SK-N-SH treated with all-trans-retinoic acid at 6 μM for 48 hours (cell line): Measurements from ENCODE around the gene COL26A1.

Experiments used
- ATAC-seq: fragments of 200-7000 bp; cut with Tn5 transposase; 3 replicates; pipeline ENCODE4 v1.9.1; 2020; ENCODE audit warnings: mild to moderate bottlenecking, moderate library complexity
- ARNTL ChIP-seq: fragments of 450-650 bp; formaldehyde crosslinking; IDR thresholded peaks from 2 replicates; pipeline ENCODE4 v1.5.0; 2020; ENCODE audit warnings: low read depth, mild to moderate bottlenecking, moderate library complexity, borderline replicate concordance
- BACH2 ChIP-seq: fragments of 250-450 bp; sonication (Bioruptor Pico); IDR thresholded peaks from 2 replicates; pipeline ENCODE4 v1.9.0; 2021; ENCODE audit warnings: mild to moderate bottlenecking, borderline replicate concordance
- CSDC2 ChIP-seq: fragments of 250-450 bp; sonication (Bioruptor Pico); IDR thresholded peaks from 2 replicates; pipeline ENCODE4 v1.5.0; 2020; ENCODE audit warnings: mild to moderate bottlenecking, moderate library complexity
- ESRRG ChIP-seq: fragments of 250-450 bp; sonication (Bioruptor Pico); IDR thresholded peaks from 2 replicates; pipeline ENCODE4 v1.6.1; 2021; ENCODE audit warnings: mild to moderate bottlenecking
- GLIS3 ChIP-seq: fragments of 250-450 bp; sonication (Bioruptor Pico); IDR thresholded peaks from 2 replicates; pipeline ENCODE4 v1.5.0; 2020; ENCODE audit warnings: mild to moderate bottlenecking, moderate library complexity
- ISL1 ChIP-seq: fragments of 250-450 bp; sonication (Bioruptor Pico); IDR thresholded peaks from 2 replicates; pipeline ENCODE4 v2.1.2; 2022; ENCODE audit warnings: mild to moderate bottlenecking, moderate library complexity
- OSR1 ChIP-seq: fragments of 250-450 bp; sonication (Bioruptor Pico); IDR thresholded peaks from 2 replicates; pipeline ENCODE4 v1.8.0; 2022; ENCODE audit warnings: moderate library complexity, mild to moderate bottlenecking, inconsistent platforms
- PPARA ChIP-seq: fragments of 250-450 bp; sonication (Bioruptor Pico); IDR thresholded peaks from 2 replicates; pipeline ENCODE4 v1.5.0; 2020; ENCODE audit warnings: mild to moderate bottlenecking, borderline replicate concordance
- RARB ChIP-seq: fragments of 250-450 bp; sonication (Bioruptor Pico); IDR thresholded peaks from 2 replicates; pipeline ENCODE4 v1.8.0; 2021; ENCODE audit warnings: mild to moderate bottlenecking, moderate library complexity
- SNAI2 ChIP-seq: fragments of 250-450 bp; sonication (Bioruptor Pico); IDR thresholded peaks from 2 replicates; pipeline ENCODE4 v1.5.0; 2020; ENCODE audit warnings: mild to moderate bottlenecking, moderate library complexity
- TCF4 ChIP-seq: fragments of 250-450 bp; sonication (Bioruptor Pico); IDR thresholded peaks from 2 replicates; pipeline ENCODE4 v1.8.0; 2021; ENCODE audit warnings: mild to moderate bottlenecking, moderate library complexity, borderline replicate concordance
- TOX ChIP-seq: fragments of 250-450 bp; sonication (Bioruptor Pico); IDR thresholded peaks from 2 replicates; pipeline ENCODE4 v1.8.0; 2021; ENCODE audit warnings: mild to moderate bottlenecking, moderate library complexity, borderline replicate concordance
- ZC3H10 ChIP-seq: fragments of 250-450 bp; sonication (Bioruptor Pico); IDR thresholded peaks from 2 replicates; pipeline ENCODE4 v1.5.1; 2021; ENCODE audit warnings: mild to moderate bottlenecking, moderate library complexity
- ZFP3 ChIP-seq: fragments of 250-450 bp; sonication (Bioruptor Pico); IDR thresholded peaks from 2 replicates; pipeline ENCODE4 v1.5.0; 2020; ENCODE audit warnings: mild to moderate bottlenecking, moderate library complexity
- ZFP30 ChIP-seq: fragments of 450-650 bp; formaldehyde crosslinking; IDR thresholded peaks from 2 replicates; pipeline ENCODE4 v1.5.0; 2022; ENCODE audit warnings: mild to moderate bottlenecking, moderate library complexity
- ZNF565 ChIP-seq: fragments of 450-650 bp; formaldehyde crosslinking; conservative IDR thresholded peaks from 2 replicates; pipeline ENCODE4 v1.5.0; 2020; ENCODE audit warnings: low read depth, mild to moderate bottlenecking, moderate library complexity
- ZNF70 ChIP-seq: fragments of 450-650 bp; formaldehyde crosslinking; IDR thresholded peaks from 2 replicates; pipeline ENCODE4 v1.5.0; 2020; ENCODE audit warnings: mild to moderate bottlenecking, moderate library complexity
- ZNF8 ChIP-seq: fragments of 450-650 bp; formaldehyde crosslinking; IDR thresholded peaks from 2 replicates; pipeline ENCODE4 v1.5.0; 2020; ENCODE audit warnings: mild to moderate bottlenecking, moderate library complexity
- TF ChIP-seq, protein P1 (sequence below): fragments of 250-450 bp; sonication (Bioruptor Pico); IDR thresholded peaks from 2 replicates; pipeline ENCODE4 v1.5.1; 2020; ENCODE audit warnings: low read depth, mild to moderate bottlenecking, moderate library complexity
- TF ChIP-seq, protein P2 (sequence below): fragments of 250-450 bp; sonication (Bioruptor Pico); IDR thresholded peaks from 2 replicates; pipeline ENCODE4 v1.8.0; 2021; ENCODE audit warnings: low read depth, mild to moderate bottlenecking, moderate library complexity, borderline replicate concordance
- TF ChIP-seq, protein P3 (sequence below): fragments of 250-450 bp; sonication (Bioruptor Pico); IDR thresholded peaks from 2 replicates; pipeline ENCODE4 v1.8.0; 2020; ENCODE audit warnings: mild to moderate bottlenecking, moderate library complexity, borderline replicate concordance

The COL26A1 gene

DNA sequence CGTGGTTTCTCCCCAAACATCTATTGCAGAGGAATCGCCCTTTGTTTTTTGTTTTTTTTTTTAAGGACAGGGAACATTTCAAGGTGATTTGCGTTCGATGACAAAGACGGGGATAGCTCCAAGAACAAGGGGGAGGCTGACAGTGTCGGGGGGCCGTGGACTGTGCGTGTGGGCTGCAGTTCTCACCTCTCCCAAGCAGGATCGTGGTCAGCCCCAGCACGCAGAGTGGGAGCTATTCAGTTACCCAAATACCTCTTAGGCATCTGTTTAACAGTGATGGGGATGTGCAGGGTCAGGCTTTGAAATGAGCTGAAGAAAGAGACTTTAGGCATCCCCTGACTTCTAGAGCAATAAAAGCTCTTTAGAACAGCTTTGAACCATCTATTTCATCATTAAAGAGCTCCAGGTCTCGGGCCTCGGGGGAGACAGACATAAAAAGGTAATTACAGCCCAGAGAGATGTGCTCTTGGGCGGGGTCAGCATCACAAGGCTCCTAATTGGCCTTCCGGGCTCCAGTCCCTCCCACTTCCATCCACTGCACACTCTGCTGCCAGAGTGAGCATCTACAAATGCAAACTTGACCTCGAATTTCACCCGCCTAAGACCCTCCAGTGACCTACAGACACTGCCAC lies 169.2 kb downstream of the COL26A1 start:
- TF ChIP-seq TOX (CRISPR knock-in tag) = no peak
- no peak for TF ChIP-seq ZNF565 (CRISPR knock-in tag)
- no peak for TF ChIP-seq OSR1 (CRISPR knock-in tag)
- TF ChIP-seq TCF4 (CRISPR knock-in tag) = no peak
- TF ChIP-seq ZNF70 (CRISPR knock-in tag) = no peak
- no peak for TF ChIP-seq ZC3H10 (CRISPR knock-in tag)
- no peak for TF ChIP-seq SNAI2 (CRISPR knock-in tag)
- TF ChIP-seq ARNTL (CRISPR knock-in tag) = no peak
- no peak for TF ChIP-seq PPARA (CRISPR knock-in tag)
- TF ChIP-seq CSDC2 (CRISPR knock-in tag) = no peak
- no peak for TF ChIP-seq GLIS3 (CRISPR knock-in tag)
- no peak for TF ChIP-seq ISL1 (CRISPR knock-in tag)
- TF ChIP-seq, all 23 proteins: peak for 0
- ATAC-seq = peak; percentile 50; the same call in 2 of the 3 replicates

DNA sequence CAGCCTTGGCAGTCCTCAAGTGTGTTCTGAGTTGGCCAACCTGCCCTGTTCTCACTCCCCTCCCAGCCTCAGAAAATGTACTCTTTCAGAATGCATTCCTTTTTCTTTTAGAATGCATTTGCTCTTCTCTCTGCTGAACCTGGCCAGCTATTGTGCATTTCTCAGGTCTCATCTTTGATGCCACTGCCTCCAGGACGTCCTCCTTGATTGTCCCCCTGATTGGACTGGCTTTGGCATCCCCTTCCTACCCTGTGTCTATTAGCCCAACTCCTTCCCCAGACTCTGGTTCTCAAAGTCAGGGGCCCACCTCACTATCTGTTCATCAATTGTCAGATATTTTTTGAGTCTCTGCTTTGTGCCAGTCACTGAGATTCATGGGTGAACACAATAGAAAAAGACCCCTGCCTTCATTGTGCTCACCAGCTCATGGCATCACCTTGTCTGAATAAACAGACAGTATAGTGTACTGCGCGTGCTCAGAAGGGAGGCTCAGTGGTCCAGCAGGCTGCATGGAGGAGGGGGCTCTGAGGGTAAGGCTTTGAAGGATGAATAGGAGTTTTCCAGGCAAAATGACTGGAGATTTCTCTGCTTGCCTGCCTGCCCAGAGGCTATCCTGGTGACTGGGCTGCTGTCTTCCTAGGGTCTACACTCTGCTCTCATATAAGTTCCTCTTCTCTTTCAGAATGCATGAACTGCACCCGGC lies 169.9 kb downstream of the COL26A1 start:
- no peak for TF ChIP-seq BACH2 (CRISPR knock-in tag)
- TF ChIP-seq ZNF70 (CRISPR knock-in tag) = no peak
- TF ChIP-seq ESRRG = no peak
- TF ChIP-seq TOX (CRISPR knock-in tag) = no peak
- peak; percentile 98 for TF ChIP-seq ZFP3 (CRISPR knock-in tag)
- ATAC-seq = no peak

DNA sequence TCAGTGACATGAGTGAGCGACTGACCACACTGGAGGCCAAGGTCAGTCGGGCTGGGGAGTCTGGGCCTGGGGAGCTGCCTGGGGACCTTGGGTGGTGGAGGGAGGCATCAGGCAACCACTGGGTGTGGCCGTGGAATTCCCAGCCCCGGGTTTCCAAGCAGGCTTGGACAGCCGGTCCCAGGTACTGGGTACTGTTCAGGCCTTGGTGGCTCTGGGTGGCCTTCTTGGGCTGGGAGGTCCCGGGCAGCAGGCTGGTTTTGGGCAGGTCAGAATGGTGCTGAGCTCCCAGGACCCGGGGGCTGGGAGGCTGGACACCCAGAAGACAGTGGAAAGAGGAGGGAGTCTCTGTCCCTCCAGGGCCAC lies 170.4 kb downstream of the COL26A1 start:
- no peak for ATAC-seq
- TF ChIP-seq, protein P1, sequence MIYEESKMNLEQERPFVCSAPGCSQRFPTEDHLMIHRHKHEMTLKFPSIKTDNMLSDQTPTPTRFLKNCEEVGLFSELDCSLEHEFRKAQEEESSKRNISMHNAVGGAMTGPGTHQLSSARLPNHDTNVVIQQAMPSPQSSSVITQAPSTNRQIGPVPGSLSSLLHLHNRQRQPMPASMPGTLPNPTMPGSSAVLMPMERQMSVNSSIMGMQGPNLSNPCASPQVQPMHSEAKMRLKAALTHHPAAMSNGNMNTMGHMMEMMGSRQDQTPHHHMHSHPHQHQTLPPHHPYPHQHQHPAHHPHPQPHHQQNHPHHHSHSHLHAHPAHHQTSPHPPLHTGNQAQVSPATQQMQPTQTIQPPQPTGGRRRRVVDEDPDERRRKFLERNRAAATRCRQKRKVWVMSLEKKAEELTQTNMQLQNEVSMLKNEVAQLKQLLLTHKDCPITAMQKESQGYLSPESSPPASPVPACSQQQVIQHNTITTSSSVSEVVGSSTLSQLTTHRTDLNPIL (CRISPR knock-in tag) = no peak
- TF ChIP-seq ZFP30 (CRISPR knock-in tag) (no peak), ZC3H10 (CRISPR knock-in tag) (no peak), ZNF565 (CRISPR knock-in tag) (no peak), ESRRG (no peak), ZFP3 (CRISPR knock-in tag) (no peak), PPARA (CRISPR knock-in tag) (no peak), ZNF8 (no peak), RARB (no peak), GLIS3 (CRISPR knock-in tag) (no peak), BACH2 (CRISPR knock-in tag) (no peak), CSDC2 (CRISPR knock-in tag) (no peak), OSR1 (CRISPR knock-in tag) (no peak), ZNF70 (CRISPR knock-in tag) (no peak), ISL1 (CRISPR knock-in tag) (no peak), ARNTL (CRISPR knock-in tag) (no peak)
- TF ChIP-seq, protein P2, sequence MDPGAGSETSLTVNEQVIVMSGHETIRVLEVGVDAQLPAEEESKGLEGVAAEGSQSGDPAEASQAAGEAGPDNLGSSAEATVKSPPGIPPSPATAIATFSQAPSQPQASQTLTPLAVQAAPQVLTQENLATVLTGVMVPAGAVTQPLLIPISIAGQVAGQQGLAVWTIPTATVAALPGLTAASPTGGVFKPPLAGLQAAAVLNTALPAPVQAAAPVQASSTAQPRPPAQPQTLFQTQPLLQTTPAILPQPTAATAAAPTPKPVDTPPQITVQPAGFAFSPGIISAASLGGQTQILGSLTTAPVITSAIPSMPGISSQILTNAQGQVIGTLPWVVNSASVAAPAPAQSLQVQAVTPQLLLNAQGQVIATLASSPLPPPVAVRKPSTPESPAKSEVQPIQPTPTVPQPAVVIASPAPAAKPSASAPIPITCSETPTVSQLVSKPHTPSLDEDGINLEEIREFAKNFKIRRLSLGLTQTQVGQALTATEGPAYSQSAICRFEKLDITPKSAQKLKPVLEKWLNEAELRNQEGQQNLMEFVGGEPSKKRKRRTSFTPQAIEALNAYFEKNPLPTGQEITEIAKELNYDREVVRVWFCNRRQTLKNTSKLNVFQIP (CRISPR knock-in tag) = no peak

DNA sequence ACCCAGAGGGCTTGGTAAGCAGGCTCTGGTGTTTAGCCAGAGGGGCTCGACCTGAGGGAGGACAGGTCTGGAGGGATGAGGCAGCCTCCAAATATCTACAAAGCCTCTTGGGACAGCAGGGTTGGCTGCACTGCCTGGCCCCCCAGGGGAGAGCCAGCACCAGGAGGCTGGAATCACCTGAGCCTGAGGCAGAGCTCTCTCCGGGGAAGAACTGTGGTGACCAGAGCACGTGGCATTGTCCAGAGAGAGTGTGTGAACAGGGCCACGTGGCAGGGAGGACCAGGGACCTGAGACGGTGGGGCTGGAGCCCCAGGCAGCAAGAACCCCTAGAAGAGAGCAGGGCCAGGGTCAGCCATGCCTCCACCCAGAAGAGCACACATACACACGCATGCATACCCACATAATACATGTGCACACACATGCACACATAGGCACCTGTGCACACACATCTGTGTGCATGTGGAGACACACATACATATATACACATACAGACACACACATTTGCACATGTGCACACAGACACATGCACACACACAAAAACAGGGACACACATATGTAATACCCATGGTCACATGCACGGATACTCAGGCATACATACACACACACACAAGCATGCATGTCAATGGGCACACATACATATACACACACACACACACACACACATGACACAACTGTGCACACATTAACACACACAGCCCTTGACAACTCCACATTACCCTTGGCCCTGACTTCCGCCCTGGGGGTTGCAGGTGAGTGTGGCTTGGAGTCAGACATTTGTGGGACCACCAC lies 171.5 kb downstream of the COL26A1 start:
- no peak for ATAC-seq
- TF ChIP-seq OSR1 (CRISPR knock-in tag) (no peak), ZNF70 (CRISPR knock-in tag) (no peak), ARNTL (CRISPR knock-in tag) (no peak)
- TF ChIP-seq, protein P3, sequence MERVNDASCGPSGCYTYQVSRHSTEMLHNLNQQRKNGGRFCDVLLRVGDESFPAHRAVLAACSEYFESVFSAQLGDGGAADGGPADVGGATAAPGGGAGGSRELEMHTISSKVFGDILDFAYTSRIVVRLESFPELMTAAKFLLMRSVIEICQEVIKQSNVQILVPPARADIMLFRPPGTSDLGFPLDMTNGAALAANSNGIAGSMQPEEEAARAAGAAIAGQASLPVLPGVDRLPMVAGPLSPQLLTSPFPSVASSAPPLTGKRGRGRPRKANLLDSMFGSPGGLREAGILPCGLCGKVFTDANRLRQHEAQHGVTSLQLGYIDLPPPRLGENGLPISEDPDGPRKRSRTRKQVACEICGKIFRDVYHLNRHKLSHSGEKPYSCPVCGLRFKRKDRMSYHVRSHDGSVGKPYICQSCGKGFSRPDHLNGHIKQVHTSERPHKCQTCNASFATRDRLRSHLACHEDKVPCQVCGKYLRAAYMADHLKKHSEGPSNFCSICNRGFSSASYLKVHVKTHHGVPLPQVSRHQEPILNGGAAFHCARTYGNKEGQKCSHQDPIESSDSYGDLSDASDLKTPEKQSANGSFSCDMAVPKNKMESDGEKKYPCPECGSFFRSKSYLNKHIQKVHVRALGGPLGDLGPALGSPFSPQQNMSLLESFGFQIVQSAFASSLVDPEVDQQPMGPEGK (CRISPR knock-in tag) = no peak
